ENCODE measurements around the gene TFDP1.

DNA sequence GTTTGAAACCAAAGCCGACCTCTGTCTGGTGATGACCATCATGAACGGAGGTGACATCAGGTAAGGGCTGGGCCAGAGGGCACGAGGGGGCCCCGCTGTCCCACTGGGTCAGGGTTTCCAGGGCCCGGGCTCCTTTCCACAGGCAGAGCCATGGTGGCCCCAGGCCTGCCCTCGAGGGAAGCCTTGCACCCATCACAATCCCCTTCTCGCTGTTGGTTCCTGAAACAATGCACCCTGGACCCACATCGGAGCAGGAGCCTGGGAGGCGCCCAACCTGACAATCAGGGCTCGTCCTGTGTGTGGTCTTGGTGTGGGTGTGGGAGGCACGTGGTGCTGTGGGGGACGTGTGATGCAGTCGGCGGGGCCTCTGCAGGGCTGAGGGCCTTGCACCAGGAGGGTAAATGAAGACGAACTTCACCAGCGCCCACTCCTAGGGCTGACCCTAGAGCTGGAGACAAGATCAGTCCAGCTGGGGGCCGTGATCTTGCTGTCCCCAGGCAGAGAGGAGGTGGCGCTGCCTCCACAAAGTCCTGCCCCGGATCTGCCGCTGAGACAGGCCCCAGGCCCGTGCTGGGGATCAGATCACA lies 85.3 kb downstream of the TFDP1 start:
- TF ChIP-seq, protein P1, sequence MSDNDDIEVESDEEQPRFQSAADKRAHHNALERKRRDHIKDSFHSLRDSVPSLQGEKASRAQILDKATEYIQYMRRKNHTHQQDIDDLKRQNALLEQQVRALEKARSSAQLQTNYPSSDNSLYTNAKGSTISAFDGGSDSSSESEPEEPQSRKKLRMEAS (IDR thresholded peaks at IDR 0.05; ENCODE audit: low read depth): no peak
- TF ChIP-seq RXRA (IDR thresholded peaks at IDR 0.05; ENCODE audit: borderline replicate concordance, low read depth) (no peak), RAD21 (IDR thresholded peaks at IDR 0.05; ENCODE audit: low read length) (no peak), TCF12 (IDR thresholded peaks at IDR 0.05) (no peak), YY1 (IDR thresholded peaks at IDR 0.05; ENCODE audit: low read depth) (no peak), GABPA (IDR thresholded peaks at IDR 0.05; ENCODE audit: low read depth) (no peak), CHD2 (IDR thresholded peaks at IDR 0.05; ENCODE audit: low read length, partially characterized antibody) (no peak), EP300 (IDR thresholded peaks at IDR 0.05; ENCODE audit: borderline replicate concordance in 1 of 2, low read depth in 1 of 2, low read length in 1 of 2) (no peak), SMC3 (IDR thresholded peaks at IDR 0.05; ENCODE audit: low read depth, low read length) (no peak), FOXJ3 (CRISPR knock-in tag; IDR thresholded peaks at IDR 0.05) (no peak)
- TF ChIP-seq, protein P2, sequence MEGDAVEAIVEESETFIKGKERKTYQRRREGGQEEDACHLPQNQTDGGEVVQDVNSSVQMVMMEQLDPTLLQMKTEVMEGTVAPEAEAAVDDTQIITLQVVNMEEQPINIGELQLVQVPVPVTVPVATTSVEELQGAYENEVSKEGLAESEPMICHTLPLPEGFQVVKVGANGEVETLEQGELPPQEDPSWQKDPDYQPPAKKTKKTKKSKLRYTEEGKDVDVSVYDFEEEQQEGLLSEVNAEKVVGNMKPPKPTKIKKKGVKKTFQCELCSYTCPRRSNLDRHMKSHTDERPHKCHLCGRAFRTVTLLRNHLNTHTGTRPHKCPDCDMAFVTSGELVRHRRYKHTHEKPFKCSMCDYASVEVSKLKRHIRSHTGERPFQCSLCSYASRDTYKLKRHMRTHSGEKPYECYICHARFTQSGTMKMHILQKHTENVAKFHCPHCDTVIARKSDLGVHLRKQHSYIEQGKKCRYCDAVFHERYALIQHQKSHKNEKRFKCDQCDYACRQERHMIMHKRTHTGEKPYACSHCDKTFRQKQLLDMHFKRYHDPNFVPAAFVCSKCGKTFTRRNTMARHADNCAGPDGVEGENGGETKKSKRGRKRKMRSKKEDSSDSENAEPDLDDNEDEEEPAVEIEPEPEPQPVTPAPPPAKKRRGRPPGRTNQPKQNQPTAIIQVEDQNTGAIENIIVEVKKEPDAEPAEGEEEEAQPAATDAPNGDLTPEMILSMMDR (IDR thresholded peaks at IDR 0.05): no peak
- TF ChIP-seq, protein P3, sequence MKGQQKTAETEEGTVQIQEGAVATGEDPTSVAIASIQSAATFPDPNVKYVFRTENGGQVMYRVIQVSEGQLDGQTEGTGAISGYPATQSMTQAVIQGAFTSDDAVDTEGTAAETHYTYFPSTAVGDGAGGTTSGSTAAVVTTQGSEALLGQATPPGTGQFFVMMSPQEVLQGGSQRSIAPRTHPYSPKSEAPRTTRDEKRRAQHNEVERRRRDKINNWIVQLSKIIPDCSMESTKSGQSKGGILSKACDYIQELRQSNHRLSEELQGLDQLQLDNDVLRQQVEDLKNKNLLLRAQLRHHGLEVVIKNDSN (IDR thresholded peaks at IDR 0.05; ENCODE audit: borderline replicate concordance, low read depth): no peak
- TF ChIP-seq, protein P4, sequence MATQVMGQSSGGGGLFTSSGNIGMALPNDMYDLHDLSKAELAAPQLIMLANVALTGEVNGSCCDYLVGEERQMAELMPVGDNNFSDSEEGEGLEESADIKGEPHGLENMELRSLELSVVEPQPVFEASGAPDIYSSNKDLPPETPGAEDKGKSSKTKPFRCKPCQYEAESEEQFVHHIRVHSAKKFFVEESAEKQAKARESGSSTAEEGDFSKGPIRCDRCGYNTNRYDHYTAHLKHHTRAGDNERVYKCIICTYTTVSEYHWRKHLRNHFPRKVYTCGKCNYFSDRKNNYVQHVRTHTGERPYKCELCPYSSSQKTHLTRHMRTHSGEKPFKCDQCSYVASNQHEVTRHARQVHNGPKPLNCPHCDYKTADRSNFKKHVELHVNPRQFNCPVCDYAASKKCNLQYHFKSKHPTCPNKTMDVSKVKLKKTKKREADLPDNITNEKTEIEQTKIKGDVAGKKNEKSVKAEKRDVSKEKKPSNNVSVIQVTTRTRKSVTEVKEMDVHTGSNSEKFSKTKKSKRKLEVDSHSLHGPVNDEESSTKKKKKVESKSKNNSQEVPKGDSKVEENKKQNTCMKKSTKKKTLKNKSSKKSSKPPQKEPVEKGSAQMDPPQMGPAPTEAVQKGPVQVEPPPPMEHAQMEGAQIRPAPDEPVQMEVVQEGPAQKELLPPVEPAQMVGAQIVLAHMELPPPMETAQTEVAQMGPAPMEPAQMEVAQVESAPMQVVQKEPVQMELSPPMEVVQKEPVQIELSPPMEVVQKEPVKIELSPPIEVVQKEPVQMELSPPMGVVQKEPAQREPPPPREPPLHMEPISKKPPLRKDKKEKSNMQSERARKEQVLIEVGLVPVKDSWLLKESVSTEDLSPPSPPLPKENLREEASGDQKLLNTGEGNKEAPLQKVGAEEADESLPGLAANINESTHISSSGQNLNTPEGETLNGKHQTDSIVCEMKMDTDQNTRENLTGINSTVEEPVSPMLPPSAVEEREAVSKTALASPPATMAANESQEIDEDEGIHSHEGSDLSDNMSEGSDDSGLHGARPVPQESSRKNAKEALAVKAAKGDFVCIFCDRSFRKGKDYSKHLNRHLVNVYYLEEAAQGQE (IDR thresholded peaks at IDR 0.05; ENCODE audit: low read depth, low read length): no peak
- TF ChIP-seq, protein P5, sequence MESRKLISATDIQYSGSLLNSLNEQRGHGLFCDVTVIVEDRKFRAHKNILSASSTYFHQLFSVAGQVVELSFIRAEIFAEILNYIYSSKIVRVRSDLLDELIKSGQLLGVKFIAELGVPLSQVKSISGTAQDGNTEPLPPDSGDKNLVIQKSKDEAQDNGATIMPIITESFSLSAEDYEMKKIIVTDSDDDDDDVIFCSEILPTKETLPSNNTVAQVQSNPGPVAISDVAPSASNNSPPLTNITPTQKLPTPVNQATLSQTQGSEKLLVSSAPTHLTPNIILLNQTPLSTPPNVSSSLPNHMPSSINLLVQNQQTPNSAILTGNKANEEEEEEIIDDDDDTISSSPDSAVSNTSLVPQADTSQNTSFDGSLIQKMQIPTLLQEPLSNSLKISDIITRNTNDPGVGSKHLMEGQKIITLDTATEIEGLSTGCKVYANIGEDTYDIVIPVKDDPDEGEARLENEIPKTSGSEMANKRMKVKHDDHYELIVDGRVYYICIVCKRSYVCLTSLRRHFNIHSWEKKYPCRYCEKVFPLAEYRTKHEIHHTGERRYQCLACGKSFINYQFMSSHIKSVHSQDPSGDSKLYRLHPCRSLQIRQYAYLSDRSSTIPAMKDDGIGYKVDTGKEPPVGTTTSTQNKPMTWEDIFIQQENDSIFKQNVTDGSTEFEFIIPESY (IDR thresholded peaks at IDR 0.05; ENCODE audit: borderline replicate concordance, low read depth): no peak

All from SK-N-SH (cell line).